H9 (cell line): Measurements from ENCODE around the gene COL4A6. TPM values are rescaled to one million over a fixed set of nuclear protein-coding genes. Genes with fewer than 3 reads are reported as not detected.

Source experiments
- DNase-seq: peaks from one replicate; pipeline ENCODE4 v3.0.0-alpha.2; 2017
- H2AFZ ChIP-seq: one replicate; pipeline ENCODE4 v1.6.1; 2013; ENCODE audit warnings: mild to moderate bottlenecking, low read length, control low read depth, moderate library complexity
- H2AK5ac ChIP-seq: 2 replicates; pipeline ENCODE4 v1.6.1; 2013; ENCODE audit warnings: low read length, control low read depth, mixed read lengths; ENCODE audit not compliant: insufficient read length
- H2BK120ac ChIP-seq: one replicate; pipeline ENCODE4 v1.6.1; 2013; ENCODE audit warnings: low read depth, mild to moderate bottlenecking, low read length, control low read depth, inconsistent platforms; ENCODE audit not compliant: poor library complexity, severe bottlenecking
- H2BK12ac ChIP-seq: 2 replicates; pipeline ENCODE4 v1.6.1; 2013; ENCODE audit warnings: low read length, control low read depth, mixed read lengths, low read depth; ENCODE audit not compliant: insufficient read length
- H2BK15ac ChIP-seq: 2 replicates; pipeline ENCODE4 v1.6.1; 2013; ENCODE audit warnings: low read depth, low read length, control low read depth
- H2BK20ac ChIP-seq: one replicate; pipeline ENCODE4 v1.6.1; 2013; ENCODE audit warnings: low read depth, mild to moderate bottlenecking, low read length, control low read depth, inconsistent platforms; ENCODE audit not compliant: poor library complexity, severe bottlenecking
- H2BK5ac ChIP-seq: 2 replicates; pipeline ENCODE4 v1.6.1; 2013; ENCODE audit warnings: low read length, control low read depth, mixed read lengths; ENCODE audit not compliant: insufficient read length
- H3K14ac ChIP-seq: 2 replicates; pipeline ENCODE4 v1.6.1; 2013; ENCODE audit warnings: low read length, control low read depth; ENCODE audit not compliant: insufficient read depth
- H3K18ac ChIP-seq: 2 replicates; pipeline ENCODE4 v1.6.1; 2013; ENCODE audit warnings: low read depth, mild to moderate bottlenecking, mixed read lengths, low read length, control low read depth; ENCODE audit not compliant: insufficient read length
- H3K23ac ChIP-seq: 2 replicates; pipeline ENCODE4 v1.6.1; 2013; ENCODE audit warnings: low read length, control low read depth, mixed read lengths, low read depth; ENCODE audit not compliant: insufficient read length
- H3K23me2 ChIP-seq: 2 replicates; pipeline ENCODE4 v1.6.1; 2013; ENCODE audit warnings: low read depth, mild to moderate bottlenecking, mixed read lengths, low read length, control low read depth; ENCODE audit not compliant: insufficient read length, poor library complexity, severe bottlenecking
- H3K27ac ChIP-seq: 2 replicates; pipeline ENCODE4 v1.5.1; 2013; ENCODE audit warnings: low read length, control low read depth, mixed read lengths, low read depth; ENCODE audit not compliant: insufficient read length
- H3K27me3 ChIP-seq: 2 replicates; pipeline ENCODE4 v1.6.1; 2013; ENCODE audit warnings: low read length, control low read depth, inconsistent platforms; ENCODE audit not compliant: insufficient read depth
- H3K4ac ChIP-seq: 2 replicates; pipeline ENCODE4 v1.6.1; 2013; ENCODE audit warnings: low read depth, mild to moderate bottlenecking, control low read depth, inconsistent platforms, low read length, moderate library complexity
- H3K4me1 ChIP-seq: 2 replicates; pipeline ENCODE4 v1.6.1; 2013; ENCODE audit warnings: low read length, control low read depth, inconsistent platforms; ENCODE audit not compliant: insufficient read depth
- H3K4me2 ChIP-seq: 2 replicates; pipeline ENCODE4 v1.6.1; 2013; ENCODE audit warnings: low read length, control low read depth, mixed read lengths; ENCODE audit not compliant: insufficient read length, insufficient read depth
- H3K56ac ChIP-seq: 2 replicates; pipeline ENCODE4 v1.6.1; 2013; ENCODE audit warnings: low read depth, mild to moderate bottlenecking, mixed read lengths, low read length, control low read depth; ENCODE audit not compliant: insufficient read length
- H3K79me1 ChIP-seq: 2 replicates; pipeline ENCODE4 v1.6.1; 2013; ENCODE audit warnings: low read depth, mild to moderate bottlenecking, moderate library complexity, low read length, control low read depth, inconsistent platforms; ENCODE audit not compliant: insufficient read depth, poor library complexity, severe bottlenecking
- H3K79me2 ChIP-seq: 2 replicates; pipeline ENCODE4 v1.6.1; 2013; ENCODE audit warnings: low read length, control low read depth, inconsistent platforms; ENCODE audit not compliant: insufficient read depth
- H3K9ac ChIP-seq: 2 replicates; pipeline ENCODE4 v1.6.1; 2013; ENCODE audit warnings: low read length, control low read depth, mixed read lengths; ENCODE audit not compliant: insufficient read length; ENCODE audit errors: extremely low read depth
- H3K9me3 ChIP-seq: one replicate; pipeline ENCODE4 v1.6.1; 2013; ENCODE audit warnings: low read depth, low read length, inconsistent platforms; ENCODE audit not compliant: control insufficient read depth
- H3T11ph ChIP-seq: one replicate; pipeline ENCODE4 v1.6.1; 2013; ENCODE audit warnings: mild to moderate bottlenecking, low read length, control low read depth, inconsistent platforms
- H4K20me1 ChIP-seq: one replicate; pipeline ENCODE4 v1.6.1; 2013; ENCODE audit not compliant: control insufficient read depth, insufficient read length, insufficient read depth
- H4K5ac ChIP-seq: 2 replicates; pipeline ENCODE4 v1.6.1; 2013; ENCODE audit warnings: low read depth, mild to moderate bottlenecking, mixed read lengths, low read length, control low read depth; ENCODE audit not compliant: insufficient read length
- H4K8ac ChIP-seq: replicated peaks from 2 replicates; pipeline ENCODE4 v1.6.1; 2013; ENCODE audit warnings: low read length, control low read depth, mixed read lengths, low read depth; ENCODE audit not compliant: insufficient read length
- H4K91ac ChIP-seq: 2 replicates; pipeline ENCODE4 v1.6.1; 2013; ENCODE audit warnings: low read depth, mild to moderate bottlenecking, moderate library complexity, mixed read lengths, low read length, control low read depth; ENCODE audit not compliant: insufficient read length
- H3K27ac Mint-ChIP-seq, 3 experiments: 2 replicates in 2 of 3; 3 replicates in 1 of 3; pipeline ENCODE4 v1.8.0; 2020 to 2021; ENCODE audit warnings: mixed read lengths in 3 of 3, mild to moderate bottlenecking in 1 of 3, moderate library complexity in 1 of 3
- H3K27me3 Mint-ChIP-seq: 2 replicates; pipeline ENCODE4 v1.8.0; 2021; ENCODE audit warnings: low read depth, mild to moderate bottlenecking, moderate library complexity, mixed read lengths
- H3K36me3 Mint-ChIP-seq, 3 experiments: 2 replicates in 2 of 3; 3 replicates in 1 of 3; pipeline ENCODE4 v1.8.0; 2020 to 2021; ENCODE audit warnings: low read depth in 3 of 3, mixed read lengths in 3 of 3; ENCODE audit not compliant: insufficient read depth in 1 of 3
- H3K4me1 Mint-ChIP-seq, 2 experiments: 2 replicates each; pipeline ENCODE4 v1.8.0; 2020; ENCODE audit warnings: mixed read lengths in 2 of 2
- H3K4me3 Mint-ChIP-seq, 2 experiments: 2 replicates in 1 of 2; 3 replicates in 1 of 2; pipeline ENCODE4 v1.8.0; 2020 to 2021; ENCODE audit warnings: mild to moderate bottlenecking in 2 of 2, mixed read lengths in 2 of 2, moderate library complexity in 1 of 2
- H3K9me3 Mint-ChIP-seq, 2 experiments: 2 replicates in 1 of 2; 3 replicates in 1 of 2; pipeline ENCODE4 v1.8.0; 2020; ENCODE audit warnings: mild to moderate bottlenecking in 2 of 2, mixed read lengths in 2 of 2, moderate library complexity in 1 of 2
- CTCF ChIP-seq: fragments of 200-600 bp; sonication (generic); conservative IDR thresholded peaks from 3 replicates; pipeline ENCODE4 v1.8.0; 2021; ENCODE audit warnings: antibody characterized with exemption, mild to moderate bottlenecking
- WGBS: extraction: QIAGEN DNeasy Blood & Tissue Kit; methylation state at CpG from one replicate; pipeline ENCODE4 v1.1.7; 2013; ENCODE audit warnings: missing lambda C conversion rate, low lambda C conversion rate, mixed read lengths; ENCODE audit not compliant: insufficient read length; ENCODE audit errors: extremely low coverage; 5-methylcytosine and 5-hydroxymethylcytosine counted together
- total RNA-seq: library from RNA; stranded (reverse); gene quantifications from 2 replicates; pipeline ENCODE4 v1.2.1, GENCODE V29; 2021

The COL4A6 gene
- total RNA-seq, 1 experiment from 2014 or later = 16.7 TPM

GRCh38 chrX:108168961-108169740 is 269.1 kb downstream of the COL4A6 start:
- H4K8ac ChIP-seq = no peak overlapping the region
- H2AK5ac ChIP-seq = no peak overlapping the region
- H4K20me1 ChIP-seq = no peaks in the 10 kb centered on the region
- no peaks in the 10 kb centered on the region for H3K27me3 ChIP-seq
- H3K4me3 Mint-ChIP-seq = no peak overlapping the region
- H3K4me2 ChIP-seq = no peak overlapping the region
- H2BK20ac ChIP-seq = no peak overlapping the region
- H3K27ac ChIP-seq = no peak overlapping the region
- no CpG with 5 or more reads among the region's 9 CpGs for WGBS
- H3K18ac ChIP-seq = no peak overlapping the region
- no peak overlapping the region for H3K9ac ChIP-seq
- TF ChIP-seq CTCF = no peak
- no peak overlapping the region for H3K27ac Mint-ChIP-seq
- H3K36me3 Mint-ChIP-seq = peaks cover 15 to 23% (median 20%) of the 10 kb centered on the region in 3 experiments
- H2BK5ac ChIP-seq = no peak overlapping the region
- peaks cover 2% of the 10 kb centered on the region for H3K27me3 Mint-ChIP-seq
- no peak overlapping the region for H3K23ac ChIP-seq
- no peak overlapping the region for H2AFZ ChIP-seq
- no peaks in the 10 kb centered on the region for H3K4me1 ChIP-seq
- H3K14ac ChIP-seq = no peak overlapping the region
- no peaks in the 10 kb centered on the region for H3K9me3 Mint-ChIP-seq
- H3K79me1 ChIP-seq = no peaks in the 10 kb centered on the region
- DNase-seq = no peak
- H3T11ph ChIP-seq = no peak overlapping the region
- no peaks in the 10 kb centered on the region for H3K79me2 ChIP-seq
- H2BK120ac ChIP-seq = no peak overlapping the region
- H3K56ac ChIP-seq = no peak overlapping the region
- peaks cover 3 to 8% of the 10 kb centered on the region in 2 experiments for H3K4me1 Mint-ChIP-seq
- no peak overlapping the region for H2BK12ac ChIP-seq
- no peak overlapping the region for H2BK15ac ChIP-seq
- H4K91ac ChIP-seq = no peak overlapping the region
- no peak overlapping the region for H4K5ac ChIP-seq
- no peaks in the 10 kb centered on the region for H3K9me3 ChIP-seq
- H3K23me2 ChIP-seq = no peaks in the 10 kb centered on the region
- H3K4ac ChIP-seq = no peak overlapping the region
